OCI-LY1 (cell line): ENCODE results near the gene PFKFB2.

Experiments
- H2AFZ ChIP-seq: fragments of 200-600 bp; sonication (generic), shearing (Covaris generic); 2 replicates; pipeline ENCODE4 v1.6.0; 2014; ENCODE audit warnings: antibody characterized with exemption, mild to moderate bottlenecking, low read length
- H3F3A ChIP-seq: fragments of 200-600 bp; sonication (generic), shearing (Covaris generic); 2 replicates; pipeline ENCODE4 v1.6.0; 2014; ENCODE audit warnings: mild to moderate bottlenecking, antibody characterized with exemption, low read length, moderate library complexity; ENCODE audit not compliant: insufficient read depth
- H3K27ac ChIP-seq: fragments of 200-600 bp; sonication (generic); 2 replicates; pipeline ENCODE4 v1.5.1; 2014; ENCODE audit warnings: low read length, mixed run types, mild to moderate bottlenecking, low read depth; ENCODE audit not compliant: poor library complexity, severe bottlenecking
- H3K27me3 ChIP-seq: fragments of 200-600 bp; sonication (generic); 2 replicates; pipeline ENCODE4 v1.6.0; 2014; ENCODE audit warnings: antibody characterized with exemption, mild to moderate bottlenecking, low read length, moderate library complexity; ENCODE audit not compliant: insufficient read depth
- H3K36me3 ChIP-seq: fragments of 200-600 bp; sonication (generic); 2 replicates; pipeline ENCODE4 v1.6.1; 2014; ENCODE audit warnings: mild to moderate bottlenecking, antibody characterized with exemption, low read length, moderate library complexity, mixed read lengths; ENCODE audit not compliant: insufficient read depth
- H3K4me1 ChIP-seq: fragments of 200-600 bp; sonication (generic); 2 replicates; pipeline ENCODE4 v1.5.1; 2014; ENCODE audit warnings: mild to moderate bottlenecking, low read length, moderate library complexity; ENCODE audit not compliant: insufficient read depth, severe bottlenecking
- H3K4me2 ChIP-seq: fragments of 200-600 bp; sonication (generic), shearing (Covaris generic); 2 replicates; pipeline ENCODE4 v1.6.1; 2014; ENCODE audit warnings: low read length
- H3K4me3 ChIP-seq: fragments of 200-600 bp; sonication (generic); 2 replicates; pipeline ENCODE4 v1.5.1; 2014; ENCODE audit warnings: low read length, low read depth, mild to moderate bottlenecking, mixed read lengths; ENCODE audit not compliant: poor library complexity, severe bottlenecking
- H3K79me2 ChIP-seq: fragments of 200-600 bp; shearing (Covaris generic); 2 replicates; pipeline ENCODE4 v1.6.1; 2016; ENCODE audit warnings: mixed run types, low read length, mixed read lengths; ENCODE audit not compliant: insufficient read depth
- H3K9ac ChIP-seq: fragments of 200-600 bp; sonication (generic), shearing (Covaris generic); 2 replicates; pipeline ENCODE4 v1.6.1; 2014; ENCODE audit warnings: mild to moderate bottlenecking, low read length, mixed read lengths
- H3K9me2 ChIP-seq: fragments of 200-600 bp; sonication (generic), shearing (Covaris generic); 2 replicates; pipeline ENCODE4 v1.6.1; 2014; ENCODE audit warnings: low read depth, mild to moderate bottlenecking, low read length, mixed read lengths
- H3K9me3 ChIP-seq: fragments of 200-600 bp; shearing (Covaris generic); 2 replicates; pipeline ENCODE4 v1.6.1; 2014; ENCODE audit warnings: low read length, mixed read lengths
- H4K20me1 ChIP-seq: fragments of 200-600 bp; sonication (generic), shearing (Covaris generic); 2 replicates; pipeline ENCODE4 v1.6.0; 2016; ENCODE audit warnings: mild to moderate bottlenecking, low read length; ENCODE audit not compliant: insufficient read depth
- CTCF ChIP-seq: fragments of 200-600 bp; sonication (generic), shearing (Covaris generic); IDR thresholded peaks from 2 replicates; pipeline ENCODE4 v1.5.1; 2017; ENCODE audit warnings: mild to moderate bottlenecking, antibody characterized with exemption, low read length, moderate library complexity, mixed read lengths
- EZH2 ChIP-seq: fragments of 200-600 bp; sonication (generic), shearing (Covaris generic); IDR thresholded peaks from 2 replicates; pipeline ENCODE4 v1.8.0; 2017; ENCODE audit warnings: borderline replicate concordance, mixed run types, mild to moderate bottlenecking, antibody characterized with exemption, low read length, moderate library complexity, mixed read lengths

Gene PFKFB2

GRCh38 chr1:207102659-207103058 is 49.6 kb downstream of the PFKFB2 start:
- no peaks in the 10 kb centered on the region for H3K4me1 ChIP-seq
- no peaks in the 10 kb centered on the region for H3K36me3 ChIP-seq
- no peaks in the 10 kb centered on the region for H3K9me2 ChIP-seq
- no peaks in the 10 kb centered on the region for H4K20me1 ChIP-seq
- no peak overlapping the region for H2AFZ ChIP-seq
- H3K27me3 ChIP-seq: no peaks in the 10 kb centered on the region
- no peaks in the 10 kb centered on the region for H3K79me2 ChIP-seq
- no peak for TF ChIP-seq CTCF
- H3K4me2 ChIP-seq: no peak overlapping the region
- H3K27ac ChIP-seq: no peak overlapping the region
- H3K9ac ChIP-seq: no peak overlapping the region
- H3K9me3 ChIP-seq: no peaks in the 10 kb centered on the region
- no peaks in the 10 kb centered on the region for H3F3A ChIP-seq
- H3K4me3 ChIP-seq: no peak overlapping the region

- Histone ChIP-seq H3K9me3 (no peaks in the 10 kb centered on the region), H3K4me2 (no peak within 1 kb of the TSS), H3K4me3 (no peak within 1 kb of the TSS), H4K20me1 (no peaks in the 10 kb centered on the region), H3K27ac (no peak within 1 kb of the TSS), H3F3A (no peaks in the 10 kb centered on the region), H2AFZ (no peak within 1 kb of the TSS), H3K36me3 (no peaks in the 10 kb centered on the region), H3K79me2 (no peaks in the 10 kb centered on the region), H3K9me2 (no peaks in the 10 kb centered on the region), H3K4me1 (no peaks in the 10 kb centered on the region), H3K9ac (no peak within 1 kb of the TSS), H3K27me3 (no peaks in the 10 kb centered on the region)
- no peak for TF ChIP-seq CTCF
Observed at GRCh38 chr1:207103892-207104373, 50.9 kb downstream of the PFKFB2 start, which contains the start of gene C4BPA. TSS of gene C4BPA (plus strand) at chr1:207104233. CDS start at chr1:207113026, 8,793 bp downstream.

GRCh38 chr1:207109004-207109403 is 55.9 kb downstream of the PFKFB2 start:
- no peak overlapping the region for H3K9ac ChIP-seq
- H3K9me2 ChIP-seq: no peaks in the 10 kb centered on the region
- H2AFZ ChIP-seq: no peak overlapping the region
- no peaks in the 10 kb centered on the region for H4K20me1 ChIP-seq
- H3K79me2 ChIP-seq: no peaks in the 10 kb centered on the region
- no peaks in the 10 kb centered on the region for H3F3A ChIP-seq
- H3K4me2 ChIP-seq: no peak overlapping the region
- no peak overlapping the region for H3K4me3 ChIP-seq
- no peak for TF ChIP-seq CTCF
- TF ChIP-seq EZH2: no peak
- no peaks in the 10 kb centered on the region for H3K4me1 ChIP-seq
- H3K9me3 ChIP-seq: no peaks in the 10 kb centered on the region
- no peak overlapping the region for H3K27ac ChIP-seq
- H3K27me3 ChIP-seq: no peaks in the 10 kb centered on the region
- no peaks in the 10 kb centered on the region for H3K36me3 ChIP-seq
